Psoas muscle (tissue), 8 donors: ENCODE measurements around the gene PPP1R9A. TPM values are rescaled to one million over a fixed set of nuclear protein-coding genes. Genes with fewer than 3 reads are reported as not detected.
"Not testable (repeated sequence)": the region's sequence is repeated elsewhere in the genome, so short reads cannot be mapped to it uniquely, and the experiment has no call there.

Source experiments
- ATAC-seq, 4 donors: fragments of 200-7000 bp; cut with Tn5 transposase; one replicate each; pipeline ENCODE4 v1.9.1; 2020; ENCODE audit warnings: moderate library complexity in 3 of 4, mild to moderate bottlenecking in 2 of 4
- DNase-seq, 2 donors: peaks; one replicate each; pipeline ENCODE4 v3.0.0-alpha.2; 2020
- H3K27ac ChIP-seq: fragments of 200-600 bp; one replicate; pipeline ENCODE4 v1.8.0; 2022
- H3K27me3 ChIP-seq, 3 donors: fragments of 200-600 bp in 1 of 3; one replicate each; pipeline versions ENCODE4 v1.6.1 to v1.8.0; 2013 to 2022; ENCODE audit warnings: low read length in 2 of 3, mild to moderate bottlenecking in 2 of 3, moderate library complexity in 1 of 3; ENCODE audit not compliant: insufficient read depth in 3 of 3
- H3K36me3 ChIP-seq, 2 donors: fragments of 200-600 bp in 1 of 2; one replicate each; pipeline versions ENCODE4 v1.6.1 to v1.8.0; 2013 to 2022; ENCODE audit warnings: low read depth in 1 of 2, mild to moderate bottlenecking in 1 of 2, moderate library complexity in 1 of 2; ENCODE audit not compliant: insufficient read depth in 1 of 2
- H3K4me1 ChIP-seq: fragments of 200-600 bp; one replicate; pipeline ENCODE4 v1.8.0; 2022
- H3K4me3 ChIP-seq: fragments of 200-600 bp; one replicate; pipeline ENCODE4 v1.8.0; 2022; ENCODE audit warnings: mild to moderate bottlenecking
- H3K9me3 ChIP-seq: fragments of 200-600 bp; one replicate; pipeline ENCODE4 v1.8.0; 2022
- CTCF ChIP-seq: fragments of 200-600 bp; IDR thresholded peaks from one replicate; pipeline ENCODE4 v1.8.0; 2022; ENCODE audit warnings: antibody characterized with exemption
- WGBS, 3 donors: extraction: QIAGEN DNeasy Blood & Tissue Kit; methylation state at CpG; one replicate each; pipeline versions ENCODE4 v1.1.6 to v1.1.7; 2013; 5-methylcytosine and 5-hydroxymethylcytosine counted together
- intact Hi-C, 2 donors: fragments of 100-400 bp; cut with DNase I; formaldehyde crosslinking; loops; one replicate each; pipeline versions ENCODE4 v1.11.0 to v1.14.2; 2022
- polyA plus RNA-seq, 3 donors: library from polyadenylated mRNA; stranded (reverse); fragments of 200-250 nt; gene quantifications; one replicate each; pipeline ENCODE4 v1.2.3, GENCODE V29; 2013
- total RNA-seq, 4 donors: library from RNA; stranded (reverse); fragmentation: NEBNext Ultra II Directional in 2 of 4; extraction: Animal tissue kit (Norgen Biotek cat#: 25700) in 2 of 4; gene quantifications; one replicate each; pipeline versions ENCODE4 v1.2.1 to v1.2.4, GENCODE V29; 2021 to 2023
- donor health status: healthy with polysubstance abuse.
- donor health status: DM: no; HTN: no; CAD: no; lungs with moderate emphysema.
- donor health status: Bipolar disorder and iron deficiency.
- donor health status: healthy.
- donor health status: DM: yes; HTN: yes; CAD: no.
- donor health status: DM: no; HTN: no; CAD: no.
- donor health status: DM: no; HTN: no; CAD: no.
- donor health status: DM: yes; HTN: yes; CAD: no.

PPP1R9A gene
- total and polyA plus RNA-seq, 7 donors = 1.1 to 18.6 (median 13.5) TPM

- intact Hi-C loops = no loop called here
- DNase-seq (no peak), ATAC-seq (no peak)
- Histone ChIP-seq H3K27me3 (no peaks in the 10 kb centered on the region), H3K36me3 (no peaks in the 10 kb centered on the region), H3K27ac (no peak overlapping the region), H3K4me1 (peaks cover 13% of the 10 kb centered on the region), H3K9me3 (no peaks in the 10 kb centered on the region), H3K4me3 (no peak overlapping the region)
- TF ChIP-seq CTCF = no peak
Measured at GRCh38 chr7:94996369-94996768, 89.0 kb downstream of the PPP1R9A start.

GRCh38 chr7:94997547-94997946, 90.2 kb downstream of the PPP1R9A start:
- Histone ChIP-seq H3K4me3 (no peak overlapping the region), H3K9me3 (no peaks in the 10 kb centered on the region), H3K27me3 (no peaks in the 10 kb centered on the region), H3K36me3 (no peaks in the 10 kb centered on the region), H3K4me1 (peaks cover 13% of the 10 kb centered on the region), H3K27ac (no peak overlapping the region)
- WGBS, 3 donors = 45 to 49% (median 46%) methylated on average over 2 of the region's 2 CpGs
- no peak for TF ChIP-seq CTCF
- intact Hi-C loops = no loop called here
- no peak for DNase-seq
- ATAC-seq = no peak

- ATAC-seq = no peak
- Histone ChIP-seq H3K4me1 (peaks cover 13% of the 10 kb centered on the region), H3K27ac (no peak overlapping the region), H3K9me3 (no peaks in the 10 kb centered on the region), H3K27me3 (no peaks in the 10 kb centered on the region), H3K36me3 (no peaks in the 10 kb centered on the region), H3K4me3 (no peak overlapping the region)
- no peak for DNase-seq
- 94 to 96% (median 96%) methylated on average over 3 of the region's 3 CpGs for WGBS, 3 donors
- intact Hi-C loops = no loop called here
- no peak for TF ChIP-seq CTCF
Measured at GRCh38 chr7:94998266-94999068, 91.1 kb downstream of the PPP1R9A start.

- ATAC-seq = no peak
- TF ChIP-seq CTCF = no peak
- Histone ChIP-seq H3K27me3 (no peaks in the 10 kb centered on the region), H3K36me3 (no peaks in the 10 kb centered on the region), H3K9me3 (no peaks in the 10 kb centered on the region), H3K27ac (no peak overlapping the region), H3K4me3 (no peak overlapping the region), H3K4me1 (peaks cover 17% of the 10 kb centered on the region)
- DNase-seq = no peak
- intact Hi-C loops = no loop called here
Measured at GRCh38 chr7:94999069-94999351, 91.6 kb downstream of the PPP1R9A start.

GRCh38 chr7:94999601-95000000, 92.2 kb downstream of the PPP1R9A start:
- intact Hi-C loops, H3K36me3 ChIP-seq, ATAC-seq, DNase-seq, H3K27me3 ChIP-seq, H3K27ac ChIP-seq, H3K9me3 ChIP-seq, H3K4me3 ChIP-seq: not testable (repeated sequence)
- WGBS, 3 donors = 61 to 92% (median 71%) methylated on average over 5 of the region's 5 CpGs
- H3K4me1 ChIP-seq = peaks cover 22% of the 10 kb centered on the region
